Stomach (tissue), 4 donors: ENCODE measurements around the gene OR5A2.

Experiments
- CTCF ChIP-seq, 7 experiments: fragments of 450-650 bp in 4 of 7; fragments of 200-600 bp in 3 of 7; sonication (generic) in 3 of 7; IDR thresholded peaks; one replicate each; pipeline ENCODE4 v1.5.1; 2016 to 2019; ENCODE audit warnings: antibody characterized with exemption in 7 of 7, control low read depth in 2 of 7, mild to moderate bottlenecking in 1 of 7
- EP300 ChIP-seq: sonication (generic); formaldehyde crosslinking; IDR thresholded peaks from one replicate; pipeline ENCODE4 v1.6.1; 2017; ENCODE audit warnings: antibody characterized with exemption
- POLR2A ChIP-seq, 4 donors: fragments of 450-650 bp; IDR thresholded peaks; one replicate each; pipeline ENCODE4 v1.6.1; 2016; ENCODE audit warnings: antibody characterized with exemption in 4 of 4, control low read depth in 2 of 4, mild to moderate bottlenecking in 1 of 4, moderate library complexity in 1 of 4
- POLR2AphosphoS5 ChIP-seq, 3 donors: sonication (generic); formaldehyde crosslinking; IDR thresholded peaks; one replicate each; pipeline ENCODE4 v1.6.1; 2016; ENCODE audit warnings: antibody characterized with exemption in 3 of 3

- no peak for TF ChIP-seq CTCF (IDR thresholded peaks at IDR 0.05)
- no peak for TF ChIP-seq POLR2A (IDR thresholded peaks at IDR 0.05)
- no peak for TF ChIP-seq POLR2AphosphoS5 (IDR thresholded peaks at IDR 0.05)
- TF ChIP-seq EP300 = no peak
Observed at GRCh38 chr11:59426361-59427067, at the start of gene OR5A2.
